Breast epithelium (tissue), 4 donors: ENCODE measurements around the gene SLC27A1. TPM values are rescaled to one million over a fixed set of nuclear protein-coding genes. Genes with fewer than 3 reads are reported as not detected.

Source experiments
- DNase-seq, 2 donors: peaks; one replicate each; pipeline ENCODE4 v3.0.0-alpha.2; 2019; ENCODE audit warnings: low spot score in 2 of 2
- H3K27ac ChIP-seq, 2 donors: fragments of 200-600 bp; sonication (generic) in 1 of 2; one replicate each; pipeline ENCODE4 v1.5.1; 2016 to 2019; ENCODE audit warnings: mild to moderate bottlenecking in 1 of 2
- H3K27me3 ChIP-seq, 2 donors: fragments of 200-600 bp; sonication (generic) in 1 of 2; one replicate each; pipeline versions ENCODE4 v1.5.1 to v1.6.0; 2017 to 2019; ENCODE audit warnings: control low read depth in 1 of 2, mild to moderate bottlenecking in 1 of 2
- H3K36me3 ChIP-seq: fragments of 200-600 bp; one replicate; pipeline ENCODE4 v1.5.1; 2019
- H3K4me1 ChIP-seq, 2 donors: fragments of 200-600 bp; sonication (generic); one replicate each; pipeline ENCODE4 v1.5.1; 2016 to 2019; ENCODE audit warnings: control low read depth in 1 of 2
- H3K4me3 ChIP-seq, 3 donors: fragments of 200-600 bp; sonication (generic); 1 replicate in 2 of 3; 2 replicates in 1 of 3; pipeline ENCODE4 v1.5.1; 2016 to 2019; ENCODE audit warnings: mild to moderate bottlenecking in 3 of 3, moderate library complexity in 2 of 3
- H3K9me3 ChIP-seq, 2 donors: fragments of 200-600 bp; sonication (generic) in 1 of 2; one replicate each; pipeline ENCODE4 v1.5.1; 2016 to 2019; ENCODE audit warnings: control low read depth in 1 of 2
- POLR2A ChIP-seq: fragments of 450-650 bp; IDR thresholded peaks from one replicate; pipeline ENCODE4 v1.6.1; 2016; ENCODE audit warnings: antibody characterized with exemption, mild to moderate bottlenecking, moderate library complexity
- POLR2AphosphoS5 ChIP-seq, 3 donors: sonication (generic); formaldehyde crosslinking; IDR thresholded peaks; one replicate each; pipeline ENCODE4 v1.6.1; 2017; ENCODE audit warnings: antibody characterized with exemption in 3 of 3
- intact Hi-C: fragments of 100-400 bp; cut with DNase I; formaldehyde crosslinking; loops from one replicate; pipeline ENCODE4 v1.15.1; 2023; ENCODE audit warnings: low total_unique reads
- total RNA-seq, 3 donors: library from RNA; depleted of rRNA; stranded (reverse); fragments of >200 nt; gene quantifications; one replicate each; pipeline ENCODE4 v1.1.0, GENCODE V29; 2016
- TF ChIP-seq, protein P1 (sequence below), 3 donors: fragments of 450-650 bp; IDR thresholded peaks; one replicate each; pipeline ENCODE4 v1.5.1; 2016 to 2017; ENCODE audit warnings: antibody characterized with exemption in 3 of 3, mild to moderate bottlenecking in 3 of 3, moderate library complexity in 3 of 3

The SLC27A1 gene
- total RNA-seq, 3 donors from 2014 or later: 32.4 to 35.4 (median 34.8) TPM

DNA sequence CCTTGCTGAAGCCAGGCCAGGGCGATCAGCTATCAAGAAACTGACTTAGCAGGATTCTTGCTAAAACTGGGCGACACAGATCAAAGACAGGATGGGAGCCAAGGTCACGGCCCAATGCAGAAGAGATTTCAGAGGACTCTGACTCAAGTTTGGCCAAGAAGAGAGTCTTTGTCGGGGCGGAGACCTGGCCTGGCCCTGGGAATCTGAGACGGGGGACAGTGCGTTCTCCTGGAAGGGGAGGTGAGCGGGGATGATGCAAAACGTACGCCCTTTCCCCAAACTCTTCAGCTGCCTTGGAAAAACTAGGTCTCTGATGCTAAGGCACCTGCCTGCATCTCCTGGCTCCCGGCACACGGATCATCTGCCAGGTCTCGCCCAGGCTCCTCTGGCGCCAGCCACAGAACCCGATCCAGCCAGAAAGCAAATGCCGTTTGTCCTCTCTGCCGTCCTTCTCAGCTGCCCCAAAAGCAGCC is 40.6 kb upstream of the SLC27A1 start:
- DNase-seq: no peak
- intact Hi-C loops: no loop called here
- H3K4me1 ChIP-seq: no peaks in the 10 kb centered on the region
- peak overlapping the region in 1 of 2 donors; percentile 52 for H3K27ac ChIP-seq
- no peak overlapping the region for H3K4me3 ChIP-seq
- no peaks in the 10 kb centered on the region for H3K27me3 ChIP-seq
- H3K9me3 ChIP-seq: no peaks in the 10 kb centered on the region
- TF ChIP-seq POLR2AphosphoS5 (IDR thresholded peaks at IDR 0.05) (peak in 1 of 3 donors; percentile 13), POLR2A (no peak)
- no peaks in the 10 kb centered on the region for H3K36me3 ChIP-seq

DNA sequence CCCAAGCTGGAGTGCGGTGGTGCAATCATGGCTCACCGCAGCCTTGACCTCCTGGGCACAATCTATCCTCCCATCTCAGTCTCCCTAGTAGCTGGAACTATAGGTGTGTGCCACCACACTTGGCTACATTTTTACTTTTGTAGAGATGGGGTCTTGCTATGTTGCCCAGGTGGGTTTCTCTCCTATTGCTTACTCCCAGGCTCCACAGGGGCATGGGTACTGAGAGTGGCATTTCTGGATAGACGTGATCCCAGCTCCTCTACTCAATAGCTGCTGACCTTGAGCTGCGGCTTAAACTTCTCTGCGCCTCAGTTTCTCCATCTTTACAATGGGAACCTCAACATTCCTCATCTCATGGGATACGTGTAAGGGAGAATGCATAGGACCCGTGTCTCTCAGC is 38.9 kb upstream of the SLC27A1 start:
- Histone ChIP-seq H3K4me1 (no peaks in the 10 kb centered on the region), H3K4me3 (no peak overlapping the region), H3K9me3 (no peaks in the 10 kb centered on the region), H3K27me3 (no peaks in the 10 kb centered on the region), H3K27ac (no peak overlapping the region), H3K36me3 (no peaks in the 10 kb centered on the region)
- intact Hi-C loops: no loop called here
- DNase-seq: no peak
- TF ChIP-seq, protein P1, sequence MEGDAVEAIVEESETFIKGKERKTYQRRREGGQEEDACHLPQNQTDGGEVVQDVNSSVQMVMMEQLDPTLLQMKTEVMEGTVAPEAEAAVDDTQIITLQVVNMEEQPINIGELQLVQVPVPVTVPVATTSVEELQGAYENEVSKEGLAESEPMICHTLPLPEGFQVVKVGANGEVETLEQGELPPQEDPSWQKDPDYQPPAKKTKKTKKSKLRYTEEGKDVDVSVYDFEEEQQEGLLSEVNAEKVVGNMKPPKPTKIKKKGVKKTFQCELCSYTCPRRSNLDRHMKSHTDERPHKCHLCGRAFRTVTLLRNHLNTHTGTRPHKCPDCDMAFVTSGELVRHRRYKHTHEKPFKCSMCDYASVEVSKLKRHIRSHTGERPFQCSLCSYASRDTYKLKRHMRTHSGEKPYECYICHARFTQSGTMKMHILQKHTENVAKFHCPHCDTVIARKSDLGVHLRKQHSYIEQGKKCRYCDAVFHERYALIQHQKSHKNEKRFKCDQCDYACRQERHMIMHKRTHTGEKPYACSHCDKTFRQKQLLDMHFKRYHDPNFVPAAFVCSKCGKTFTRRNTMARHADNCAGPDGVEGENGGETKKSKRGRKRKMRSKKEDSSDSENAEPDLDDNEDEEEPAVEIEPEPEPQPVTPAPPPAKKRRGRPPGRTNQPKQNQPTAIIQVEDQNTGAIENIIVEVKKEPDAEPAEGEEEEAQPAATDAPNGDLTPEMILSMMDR (IDR thresholded peaks at IDR 0.05): no peak
- TF ChIP-seq POLR2A (no peak), POLR2AphosphoS5 (IDR thresholded peaks at IDR 0.05) (no peak)

DNA sequence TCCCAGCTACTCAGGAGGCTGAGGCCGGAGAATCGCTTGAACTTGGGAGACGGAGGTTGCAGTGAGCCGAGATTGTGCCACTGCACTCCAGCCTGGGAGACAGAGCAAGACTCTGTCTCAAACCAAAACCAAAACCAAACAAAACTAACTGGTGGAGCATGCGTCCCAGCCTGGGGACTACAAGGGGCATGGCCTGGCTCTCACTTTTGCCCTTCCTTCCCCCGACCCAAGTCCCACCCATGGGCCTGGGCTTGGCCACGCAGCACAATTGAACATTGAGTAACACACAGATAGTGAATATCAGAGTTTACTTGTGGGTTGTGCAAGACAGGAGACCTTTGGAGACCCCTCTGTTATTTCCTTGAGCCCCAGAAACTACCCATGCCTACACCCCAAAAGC is 35.1 kb upstream of the SLC27A1 start:
- intact Hi-C loops: no loop called here
- no peaks in the 10 kb centered on the region for H3K27me3 ChIP-seq

DNA sequence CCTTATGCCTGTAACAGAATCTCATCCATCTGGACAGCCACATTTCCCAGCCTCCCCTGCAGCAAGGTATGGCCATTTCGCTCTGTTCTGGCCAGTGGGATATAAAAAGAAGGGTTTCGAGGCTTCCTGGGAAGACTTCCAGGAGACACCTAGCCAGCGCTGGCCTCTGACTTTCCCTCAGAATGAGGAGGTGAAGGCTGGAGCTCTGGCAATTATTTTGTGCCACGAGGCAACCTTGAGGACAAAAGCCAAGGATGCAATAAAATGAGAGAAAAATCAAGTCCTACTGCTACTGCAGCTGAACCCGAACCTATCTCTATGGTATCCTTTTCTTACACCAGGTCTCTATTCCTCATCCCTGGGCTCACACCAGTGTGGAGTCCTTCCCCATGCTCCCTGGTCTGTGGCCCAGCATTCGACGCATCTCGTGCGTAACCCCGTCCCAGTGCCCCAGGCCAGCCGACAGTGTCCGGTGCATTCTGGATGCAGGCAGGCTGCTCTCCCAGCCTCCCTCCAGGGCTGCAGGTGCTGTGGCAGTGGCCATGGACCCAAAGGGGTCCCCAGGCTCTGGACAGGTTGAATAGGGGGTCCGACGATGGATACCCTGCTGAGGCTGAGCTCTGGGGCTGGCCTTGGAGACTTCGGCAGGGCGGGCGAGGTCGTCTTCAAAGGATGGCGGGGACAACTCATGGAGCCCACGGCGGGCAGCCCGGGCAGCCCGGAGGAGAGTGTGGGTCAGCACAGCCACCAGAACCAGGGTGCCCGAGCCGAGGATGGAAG is 34.0 kb upstream of the SLC27A1 start:
- H3K27ac ChIP-seq: no peak overlapping the region
- no peaks in the 10 kb centered on the region for H3K36me3 ChIP-seq
- H3K4me3 ChIP-seq: no peak overlapping the region
- intact Hi-C loops: no loop called here
- H3K9me3 ChIP-seq: no peaks in the 10 kb centered on the region
- no peak for TF ChIP-seq POLR2AphosphoS5 (IDR thresholded peaks at IDR 0.05)
- TF ChIP-seq, protein P1 (IDR thresholded peaks at IDR 0.05): no peak
- TF ChIP-seq POLR2A: no peak
- DNase-seq: no peak
- H3K4me1 ChIP-seq: no peaks in the 10 kb centered on the region
- H3K27me3 ChIP-seq: no peaks in the 10 kb centered on the region

More for the DNA sequence above, 35.1 kb upstream of the SLC27A1 start:
- DNase-seq: no peak
- Histone ChIP-seq H3K4me1 (no peaks in the 10 kb centered on the region), H3K36me3 (no peaks in the 10 kb centered on the region), H3K9me3 (no peaks in the 10 kb centered on the region), H3K4me3 (no peak overlapping the region), H3K27ac (no peak overlapping the region)
- TF ChIP-seq, protein P1 (IDR thresholded peaks at IDR 0.05): no peak
- TF ChIP-seq POLR2A (no peak), POLR2AphosphoS5 (IDR thresholded peaks at IDR 0.05) (no peak)

DNA sequence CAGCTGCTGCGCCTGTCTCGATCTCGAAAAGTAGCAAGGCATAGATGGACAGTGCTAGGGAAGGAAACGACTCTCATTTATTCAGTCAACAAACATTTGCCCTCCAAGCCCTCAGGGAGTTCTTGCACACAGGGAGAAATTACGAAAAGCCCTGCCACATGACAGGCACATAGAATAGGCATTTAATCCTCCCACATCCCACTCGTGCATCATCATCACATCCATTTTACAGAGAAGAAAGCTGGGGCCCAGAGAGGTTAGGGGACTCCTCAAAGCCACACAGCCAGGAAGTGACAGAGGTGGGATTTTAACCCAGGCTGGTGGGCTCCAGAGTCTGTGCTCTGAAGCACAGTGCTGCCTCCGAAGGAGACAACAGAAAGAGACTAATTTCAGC is 33.5 kb upstream of the SLC27A1 start:
- H3K36me3 ChIP-seq: no peaks in the 10 kb centered on the region
- no peak overlapping the region for H3K4me3 ChIP-seq
- intact Hi-C loops: no loop called here
- H3K27me3 ChIP-seq: no peaks in the 10 kb centered on the region
- TF ChIP-seq, protein P1 (IDR thresholded peaks at IDR 0.05): no peak
- TF ChIP-seq POLR2AphosphoS5 (IDR thresholded peaks at IDR 0.05) (no peak), POLR2A (no peak)
- no peaks in the 10 kb centered on the region for H3K4me1 ChIP-seq
- DNase-seq: no peak
- no peaks in the 10 kb centered on the region for H3K9me3 ChIP-seq
- no peak overlapping the region for H3K27ac ChIP-seq
